AG04450 (cell line): Measurements from ENCODE around the gene OR11A1. TPM values are rescaled to one million over a fixed set of nuclear protein-coding genes. Genes with fewer than 3 reads are reported as not detected.

Experiments
- CTCF ChIA-PET: fragments of 300-600, 350-600 bp; formaldehyde crosslinking; extraction: SDS; loops from one replicate; lab custom pipeline; 2022; ENCODE audit warnings: antibody characterized with exemption, inconsistent platforms; lab: Charles Lee
- POLR2A ChIA-PET: fragments of 350-600 bp; formaldehyde crosslinking; extraction: SDS; loops from one replicate; lab custom pipeline; 2021; ENCODE audit warnings: antibody characterized with exemption, inconsistent platforms; lab: Yijun Ruan, JAX
- DNase-seq: peaks from one replicate; pipeline ENCODE4 v3.0.0-alpha.2; 2011; ENCODE audit warnings: low read depth, low spot score
- H3K27ac ChIP-seq: one replicate; pipeline ENCODE4 v1.5.1; 2012; ENCODE audit warnings: low read depth, low read length, control low read depth
- H3K27me3 ChIP-seq: one replicate; pipeline ENCODE4 v1.6.0; 2012; ENCODE audit warnings: low read length; ENCODE audit not compliant: control insufficient read depth, insufficient read depth
- H3K4me3 ChIP-seq: 2 replicates; pipeline ENCODE4 v1.5.1; 2011; ENCODE audit warnings: mild to moderate bottlenecking, low read depth, low read length, control low read depth
- H3K9me3 ChIP-seq: 2 replicates; pipeline ENCODE4 v1.5.1; 2012; ENCODE audit warnings: low read length; ENCODE audit not compliant: control insufficient read depth, insufficient read depth
- polyA plus RNA-seq: library from polyadenylated mRNA; depleted of rRNA; stranded (reverse); fragments of >200 nt; gene quantifications from 2 replicates; pipeline ENCODE4 v1.2.3, GENCODE V29; 2011
- TF ChIP-seq, protein P1 (sequence below): IDR thresholded peaks from 2 replicates; pipeline ENCODE4 v1.5.1; 2011; ENCODE audit warnings: low read depth, low read length, control low read depth, inconsistent platforms

The OR11A1 gene
- polyA plus RNA-seq, 1 experiment, result not detected

DNA sequence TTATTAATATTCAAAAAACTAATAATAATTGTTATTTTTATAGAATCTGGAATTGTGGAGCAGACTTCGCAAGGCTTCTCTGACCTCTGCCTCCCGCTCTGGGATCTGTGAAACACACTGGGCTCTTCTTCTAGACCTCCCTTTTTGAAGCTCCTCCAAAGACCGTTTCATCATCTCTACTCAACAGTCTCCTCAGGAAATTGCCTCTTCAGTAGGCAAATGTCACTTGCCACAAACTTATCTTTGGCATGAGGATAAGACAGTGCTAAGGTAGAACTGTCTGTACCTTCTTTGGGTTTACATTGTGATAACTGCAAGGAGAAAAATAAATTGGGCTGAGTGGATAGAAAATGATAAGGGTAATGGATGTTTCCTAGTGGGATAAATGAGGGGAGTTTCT, 33.2 kb upstream of the OR11A1 start:
- no peak overlapping the region for H3K27ac ChIP-seq
- ChIA-PET POLR2A (no interaction called here), CTCF (no interaction called here)
- no peak for DNase-seq
- TF ChIP-seq, protein P1, sequence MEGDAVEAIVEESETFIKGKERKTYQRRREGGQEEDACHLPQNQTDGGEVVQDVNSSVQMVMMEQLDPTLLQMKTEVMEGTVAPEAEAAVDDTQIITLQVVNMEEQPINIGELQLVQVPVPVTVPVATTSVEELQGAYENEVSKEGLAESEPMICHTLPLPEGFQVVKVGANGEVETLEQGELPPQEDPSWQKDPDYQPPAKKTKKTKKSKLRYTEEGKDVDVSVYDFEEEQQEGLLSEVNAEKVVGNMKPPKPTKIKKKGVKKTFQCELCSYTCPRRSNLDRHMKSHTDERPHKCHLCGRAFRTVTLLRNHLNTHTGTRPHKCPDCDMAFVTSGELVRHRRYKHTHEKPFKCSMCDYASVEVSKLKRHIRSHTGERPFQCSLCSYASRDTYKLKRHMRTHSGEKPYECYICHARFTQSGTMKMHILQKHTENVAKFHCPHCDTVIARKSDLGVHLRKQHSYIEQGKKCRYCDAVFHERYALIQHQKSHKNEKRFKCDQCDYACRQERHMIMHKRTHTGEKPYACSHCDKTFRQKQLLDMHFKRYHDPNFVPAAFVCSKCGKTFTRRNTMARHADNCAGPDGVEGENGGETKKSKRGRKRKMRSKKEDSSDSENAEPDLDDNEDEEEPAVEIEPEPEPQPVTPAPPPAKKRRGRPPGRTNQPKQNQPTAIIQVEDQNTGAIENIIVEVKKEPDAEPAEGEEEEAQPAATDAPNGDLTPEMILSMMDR, result no peak
- no peak overlapping the region for H3K4me3 ChIP-seq
- H3K27me3 ChIP-seq, result no peaks in the 10 kb centered on the region
- H3K9me3 ChIP-seq, result 0 out of 2 replicates have a peak, but pooled peaks cover 3% of the 10 kb centered on the region

- H3K27ac ChIP-seq, result no peak overlapping the region
- 0 out of 2 replicates have a peak, but pooled peaks cover 3% of the 10 kb centered on the region for H3K9me3 ChIP-seq
- no peak for DNase-seq
- CTCF ChIA-PET, result no interaction called here
- TF ChIP-seq, protein P1, result no peak
- H3K4me3 ChIP-seq, result no peak overlapping the region
- no peaks in the 10 kb centered on the region for H3K27me3 ChIP-seq
- POLR2A ChIA-PET, result no interaction called here
Observed at GRCh38 chr6:29489286-29489685, 32.4 kb upstream of the OR11A1 start.

- no peak overlapping the region for H3K27ac ChIP-seq
- CTCF ChIA-PET, result no interaction called here
- TF ChIP-seq, protein P1, result no peak
- DNase-seq, result no peak
- POLR2A ChIA-PET, result no interaction called here
- H3K9me3 ChIP-seq, result 0 out of 2 replicates have a peak, but pooled peaks cover 3% of the 10 kb centered on the region
- no peaks in the 10 kb centered on the region for H3K27me3 ChIP-seq
- no peak overlapping the region for H3K4me3 ChIP-seq
Observed at GRCh38 chr6:29488874-29489273, 32.0 kb upstream of the OR11A1 start.

- ChIA-PET CTCF (no interaction called here), POLR2A (no interaction called here)
- no peak within 1 kb of the TSS for H3K4me3 ChIP-seq
- 0 out of 2 replicates have a peak, but pooled peaks cover 3% of the 10 kb centered on the region for H3K9me3 ChIP-seq
- TF ChIP-seq, protein P1, result no peak
- no peak within 1 kb of the TSS for H3K27ac ChIP-seq
- no peak for DNase-seq
- H3K27me3 ChIP-seq, result no peaks in the 10 kb centered on the region
Observed at GRCh38 chr6:29487660-29488059, 30.8 kb upstream of the OR11A1 start, which contains the start of gene MAS1L. Gene MAS1L, minus strand, starts transcription at chr6:29487956. Its CDS starts 54 bp downstream, at chr6:29487902.

DNA sequence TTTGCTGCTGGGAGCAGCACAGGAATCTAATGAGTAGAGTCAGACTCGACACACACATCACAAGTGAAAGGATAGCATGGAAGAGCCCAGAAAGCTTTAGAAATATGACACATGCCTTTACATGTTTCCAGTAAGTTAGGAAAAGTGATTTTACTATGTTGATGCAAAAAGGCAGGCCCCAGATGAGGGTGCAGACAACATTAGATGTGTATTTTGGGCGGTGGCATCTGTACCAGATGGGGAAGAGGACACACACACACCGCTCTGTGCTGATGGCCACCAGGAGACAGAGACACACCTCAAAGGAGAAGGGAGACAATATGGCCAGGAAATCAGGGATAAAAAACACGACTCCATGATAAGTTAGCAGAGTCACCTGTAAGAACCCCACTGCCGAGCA, 30.3 kb upstream of the OR11A1 start:
- 0 out of 2 replicates have a peak, but pooled peaks cover 3% of the 10 kb centered on the region for H3K9me3 ChIP-seq
- H3K27ac ChIP-seq, result no peak overlapping the region
- DNase-seq, result no peak
- H3K4me3 ChIP-seq, result no peak overlapping the region
- POLR2A ChIA-PET, result no interaction called here
- TF ChIP-seq, protein P1, result no peak
- CTCF ChIA-PET, result no interaction called here
- no peaks in the 10 kb centered on the region for H3K27me3 ChIP-seq
